Stimulated activated CD8-positive, alpha-beta memory T cell treated with anti-CD3 and anti-CD28 coated beads, Interleukin-4, amount 100 ng/mL, for 4 hours (primary cell): ENCODE data around the gene SH3PXD2A.

Experiments
- DNase-seq, 2 donors: peaks; one replicate each; pipeline ENCODE4 v3.0.0-alpha.2; 2020; ENCODE audit warnings: low read depth in 2 of 2, low spot score in 1 of 2

Gene SH3PXD2A

DNA sequence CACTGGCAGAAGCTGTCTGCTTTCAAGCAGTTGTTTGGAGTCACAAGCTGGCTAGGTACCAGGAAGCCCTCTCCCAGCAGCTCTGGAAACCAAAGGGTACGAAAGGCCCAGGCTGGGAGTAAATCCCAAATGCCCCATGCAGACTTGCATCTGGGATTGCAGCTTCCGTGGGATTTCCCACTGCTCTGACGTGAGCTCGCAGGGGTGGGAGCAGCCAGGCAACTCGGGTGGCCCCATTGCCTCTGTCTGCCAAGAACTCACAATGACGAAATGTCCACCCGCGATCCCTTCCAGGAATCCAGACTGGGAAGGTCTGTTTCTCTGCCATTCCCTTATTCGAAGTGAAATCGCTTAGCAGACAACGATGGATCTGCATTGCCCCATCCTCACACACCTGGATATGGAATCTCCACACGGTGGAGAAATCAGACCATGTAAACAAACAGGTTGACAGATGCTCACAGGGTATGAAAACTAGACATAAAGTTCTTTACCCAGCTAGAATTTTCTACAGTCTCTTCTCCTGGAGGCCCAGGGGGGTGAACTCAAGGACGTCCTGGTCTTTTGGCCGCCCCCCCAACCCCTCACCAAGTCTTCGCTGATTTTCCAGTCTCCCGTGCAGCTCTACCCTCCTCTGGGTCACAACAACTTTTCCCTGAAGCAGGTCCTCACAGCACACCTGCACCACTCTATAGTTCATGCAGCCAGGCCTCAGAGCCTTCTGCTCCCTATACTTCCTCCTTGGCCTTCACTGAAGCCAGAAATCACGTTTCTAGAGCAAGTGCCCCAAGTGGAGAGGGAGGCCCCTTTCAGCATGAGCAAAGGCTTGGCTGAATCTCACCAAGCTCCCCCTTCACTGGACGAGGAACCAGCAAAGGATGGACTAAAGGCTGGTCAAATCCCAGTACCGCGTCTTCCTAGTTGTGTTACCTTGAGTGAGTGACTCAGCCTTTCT, 20.0 kb downstream of the SH3PXD2A start:
- DNase-seq: no peak

DNA sequence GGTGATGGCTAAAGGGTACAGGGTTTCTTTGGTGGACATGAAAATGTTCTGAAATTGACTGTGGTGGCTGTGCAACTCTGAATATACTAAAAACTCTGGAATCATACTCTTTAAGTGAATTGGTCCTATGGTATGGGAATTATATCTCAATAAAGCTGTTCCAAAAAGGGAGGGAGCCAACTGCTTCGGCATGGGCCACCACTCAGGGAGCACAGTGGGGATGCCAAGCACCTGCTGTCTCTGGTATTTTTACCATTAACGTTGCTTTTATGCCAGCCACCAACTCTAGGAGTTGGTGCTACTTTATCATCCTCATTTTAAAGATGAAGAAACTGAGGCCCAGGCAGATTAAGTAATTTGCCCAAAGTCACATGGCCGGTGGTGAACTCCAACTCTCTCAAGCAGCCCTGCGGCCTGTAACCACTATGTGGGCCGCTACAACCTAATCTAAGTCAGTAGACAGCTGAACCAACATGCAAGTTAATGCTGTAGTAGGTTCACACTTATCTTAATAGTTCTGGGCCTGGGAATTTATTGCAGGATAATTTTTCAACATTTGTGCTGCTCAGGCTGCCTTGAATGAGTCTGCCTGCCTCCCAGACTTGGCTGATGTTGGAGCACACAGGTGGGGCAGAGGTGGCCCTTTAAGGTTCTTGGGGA, 20.8 kb downstream of the SH3PXD2A start:
- no peak for DNase-seq

DNA sequence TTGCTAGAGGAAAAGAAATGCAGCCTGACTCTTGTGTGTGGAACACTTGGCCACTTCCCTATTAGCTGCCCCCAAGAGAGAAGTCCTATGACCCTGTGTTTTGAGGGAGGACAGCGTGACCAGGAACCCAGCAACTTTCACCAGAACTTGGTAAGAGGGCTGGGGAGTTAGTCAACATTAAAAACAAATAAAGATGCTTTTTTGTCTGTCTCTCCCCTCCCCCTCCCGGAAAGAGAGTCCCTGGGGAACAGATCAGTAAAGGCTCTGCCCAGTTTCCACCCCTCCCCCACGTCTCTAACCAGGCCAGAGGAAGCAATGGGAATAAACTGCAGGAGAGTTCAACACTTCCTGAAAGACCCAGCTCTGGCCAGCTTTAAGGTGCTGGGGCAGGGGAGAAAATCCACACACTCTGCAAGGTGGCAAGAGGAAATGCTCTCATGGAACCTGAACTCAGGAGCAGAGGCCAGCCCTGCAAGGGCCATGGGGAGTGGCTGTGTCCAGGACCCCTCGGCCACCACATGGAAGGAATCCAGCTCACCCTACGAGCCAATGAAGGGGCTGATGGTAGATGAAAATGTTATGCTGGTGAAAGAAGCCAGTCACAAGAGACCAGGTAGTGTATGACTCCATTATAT, 21.5 kb downstream of the SH3PXD2A start:
- DNase-seq: no peak

DNA sequence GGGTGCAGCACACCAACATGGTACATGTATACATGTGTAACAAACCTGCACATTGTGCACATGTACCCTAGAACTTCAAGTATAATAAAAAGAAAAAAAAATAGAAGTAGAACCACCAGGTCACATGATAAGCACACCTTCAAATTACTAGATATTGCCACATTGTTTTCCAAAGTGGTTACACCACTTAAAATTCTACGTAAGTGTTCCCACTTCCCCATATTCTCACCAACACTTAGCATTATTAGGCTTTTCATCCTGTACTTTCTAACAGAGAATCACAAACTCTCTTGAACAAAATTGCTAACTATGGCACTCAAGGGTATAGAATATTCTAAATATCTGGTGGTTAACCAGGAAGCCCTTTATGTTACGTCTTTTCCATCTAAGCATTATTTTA, 22.6 kb downstream of the SH3PXD2A start:
- no peak for DNase-seq

DNA sequence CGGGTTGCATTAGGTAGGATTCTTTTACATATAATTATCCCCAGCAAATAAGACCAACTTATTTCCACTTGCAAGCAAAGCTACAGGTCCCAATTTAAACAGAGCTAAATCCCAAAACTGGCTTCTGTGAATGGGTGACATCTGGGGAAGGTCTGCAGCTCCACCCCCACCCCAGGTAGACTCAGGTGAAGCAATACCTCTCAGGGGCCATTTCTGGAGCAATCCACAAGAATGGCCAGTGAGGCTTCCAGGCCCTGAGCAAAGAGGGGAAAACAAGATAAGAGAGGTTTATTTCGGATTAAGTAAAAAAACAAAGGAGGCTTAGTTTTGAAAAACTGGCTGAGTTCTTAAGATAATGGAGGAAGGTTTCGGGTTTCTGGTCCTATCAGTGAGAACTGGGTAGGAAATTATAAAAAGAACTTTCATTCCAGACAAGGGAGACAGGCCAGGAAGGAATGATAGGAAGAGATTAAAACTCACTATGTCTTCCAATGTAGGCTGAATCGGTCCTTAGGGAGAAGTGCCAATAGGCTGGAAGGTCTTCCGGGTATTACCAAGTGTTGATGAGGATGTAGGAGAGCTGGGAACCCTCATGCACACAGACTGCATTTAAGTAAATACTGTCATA, 25.4 kb downstream of the SH3PXD2A start:
- no peak for DNase-seq

- no peak for DNase-seq
Measured at GRCh38 chr10:103829278-103829677, 26.1 kb downstream of the SH3PXD2A start.

DNA sequence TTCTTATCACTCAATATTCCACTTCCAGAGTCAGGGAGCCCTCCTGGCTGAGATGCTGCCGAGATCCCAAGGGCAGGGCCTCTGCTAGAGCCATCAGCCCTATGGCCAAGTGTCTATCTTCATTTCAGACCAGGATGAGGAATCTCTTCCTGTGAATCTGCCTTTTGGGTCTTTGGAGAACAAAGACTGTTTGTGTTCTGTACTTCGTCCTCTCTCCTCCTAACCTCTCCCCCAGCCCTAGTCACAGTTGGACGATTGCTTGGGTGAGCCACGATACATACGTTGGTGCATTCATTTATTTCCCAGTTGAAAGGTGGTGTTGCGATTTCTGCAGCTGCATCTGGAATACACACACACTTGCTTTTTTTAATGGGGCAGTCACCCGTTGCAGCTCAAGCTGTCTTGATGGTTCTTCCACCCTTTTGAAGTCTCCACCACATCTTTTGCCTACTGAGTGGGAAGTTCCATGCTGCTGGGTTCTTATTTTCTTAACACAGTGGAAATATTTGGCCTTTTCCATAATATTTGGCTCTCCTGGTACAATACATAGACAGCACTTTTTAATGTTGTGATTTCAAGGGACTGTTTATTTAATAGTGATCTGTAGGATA, 26.7 kb downstream of the SH3PXD2A start:
- no peak for DNase-seq

DNA sequence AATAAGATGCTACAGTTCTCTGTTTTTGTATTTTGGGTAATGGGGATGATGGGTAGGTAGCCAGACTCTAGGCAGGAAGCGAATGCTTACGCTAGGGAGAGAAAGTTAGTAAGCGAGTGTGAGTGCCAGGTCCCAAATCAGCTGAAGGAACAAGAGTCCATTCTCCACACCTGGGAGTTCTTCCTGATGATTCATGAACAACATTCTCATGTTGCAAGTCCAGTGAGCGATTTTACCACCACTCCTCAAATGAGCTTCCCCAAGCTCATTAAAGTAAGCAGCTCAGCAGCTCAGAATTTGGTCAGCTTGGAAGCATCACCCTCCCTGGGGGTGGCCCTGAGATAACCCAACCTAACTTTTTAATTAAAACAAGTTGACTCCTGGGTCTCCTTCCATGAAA, 27.3 kb downstream of the SH3PXD2A start:
- no peak for DNase-seq

GRCh38 chr10:103826885-103827284, 28.5 kb downstream of the SH3PXD2A start:
- DNase-seq: no peak

DNA sequence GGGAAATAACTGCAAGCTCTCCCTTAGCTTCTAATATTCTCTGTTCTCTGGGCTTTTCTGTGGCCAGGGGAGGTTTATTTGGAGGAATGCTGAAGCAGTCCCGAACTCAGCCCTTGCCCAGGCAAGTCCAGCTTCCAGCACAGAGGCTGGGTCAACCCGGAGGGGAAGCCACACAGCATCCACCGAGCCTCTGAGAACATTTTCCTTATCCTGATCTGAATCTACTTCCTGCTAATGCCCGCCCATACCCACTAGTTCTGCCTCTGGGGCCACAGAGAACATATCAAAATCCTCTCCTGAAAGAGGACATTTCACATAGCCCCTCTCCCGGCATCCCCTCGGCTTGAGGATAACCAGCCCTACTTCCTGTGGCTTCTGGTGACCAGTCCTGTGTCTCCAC, 31.1 kb downstream of the SH3PXD2A start:
- DNase-seq: no peak

DNA sequence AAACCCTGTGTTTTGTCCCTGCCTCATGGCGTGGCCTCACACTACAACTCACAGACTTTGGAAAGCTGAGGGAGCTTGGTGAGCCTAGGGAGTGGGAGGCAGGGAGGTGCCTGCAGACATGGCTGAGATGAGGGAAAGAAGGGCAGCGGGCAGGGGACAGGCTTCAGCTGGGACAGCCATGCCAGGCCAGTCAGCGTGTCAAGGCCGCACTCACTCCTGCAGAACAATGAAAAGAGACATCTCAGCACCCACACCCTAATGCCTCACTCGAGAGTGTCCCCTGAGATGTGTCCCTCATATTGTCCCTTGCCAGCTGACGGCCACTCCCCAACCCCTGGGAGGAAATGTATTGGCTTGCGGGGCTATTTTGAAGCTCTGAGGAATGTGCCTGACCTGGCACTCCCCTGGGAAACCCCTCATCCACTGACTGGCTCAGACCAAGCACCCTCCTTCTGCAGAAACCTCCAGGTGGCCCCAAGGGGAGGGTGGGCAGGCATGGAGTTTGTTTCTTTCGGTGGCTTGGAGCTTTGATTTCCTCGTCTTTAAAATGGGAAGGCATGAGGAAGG, 31.6 kb downstream of the SH3PXD2A start:
- no peak for DNase-seq

DNA sequence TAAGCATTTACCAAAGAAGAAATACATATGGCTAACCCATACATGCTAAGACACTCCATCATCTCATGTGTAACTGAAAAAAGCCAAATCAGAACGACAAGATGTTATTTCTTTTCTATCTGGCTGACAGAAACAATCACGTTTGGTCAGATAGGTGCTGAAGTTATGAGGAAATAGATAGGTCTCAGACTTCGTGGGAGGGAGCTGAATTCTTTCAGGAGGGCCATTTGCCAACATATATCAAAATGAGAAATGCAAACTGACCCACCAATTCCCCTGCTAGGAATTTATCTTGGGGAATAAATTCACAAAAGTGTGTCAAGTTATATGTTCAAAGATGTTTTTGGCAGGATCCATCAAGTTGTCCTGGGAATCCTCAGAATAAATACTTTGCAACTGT, 32.6 kb downstream of the SH3PXD2A start:
- DNase-seq: no peak

DNA sequence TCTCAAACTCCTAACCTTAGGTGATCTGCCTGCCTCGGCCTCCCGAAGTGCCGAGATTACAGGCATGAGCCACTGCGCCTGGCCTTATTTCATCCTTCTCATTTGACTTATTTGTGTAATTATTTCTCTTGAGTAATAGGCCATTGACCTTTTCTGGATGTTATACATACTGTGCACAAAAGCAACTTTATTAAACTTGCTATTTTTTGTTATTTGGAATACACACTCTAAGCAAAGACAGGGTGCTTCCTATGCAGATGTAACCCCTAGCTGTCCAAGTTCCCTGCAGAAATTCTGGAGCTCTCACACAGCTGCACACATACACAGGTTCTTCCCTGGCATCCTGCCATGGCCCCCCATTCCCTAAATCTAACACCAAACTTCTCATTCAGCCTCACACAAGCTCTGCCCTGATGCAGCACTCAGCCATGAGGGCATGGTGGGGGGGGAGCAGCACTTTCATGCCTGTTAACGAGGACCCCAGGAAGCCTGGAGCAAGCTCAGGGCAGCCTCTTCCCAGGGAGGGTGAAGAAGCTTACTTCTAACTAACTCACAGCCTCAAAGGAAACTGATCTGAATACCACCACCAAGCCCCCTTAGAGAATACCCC, 33.2 kb downstream of the SH3PXD2A start:
- DNase-seq: no peak

DNA sequence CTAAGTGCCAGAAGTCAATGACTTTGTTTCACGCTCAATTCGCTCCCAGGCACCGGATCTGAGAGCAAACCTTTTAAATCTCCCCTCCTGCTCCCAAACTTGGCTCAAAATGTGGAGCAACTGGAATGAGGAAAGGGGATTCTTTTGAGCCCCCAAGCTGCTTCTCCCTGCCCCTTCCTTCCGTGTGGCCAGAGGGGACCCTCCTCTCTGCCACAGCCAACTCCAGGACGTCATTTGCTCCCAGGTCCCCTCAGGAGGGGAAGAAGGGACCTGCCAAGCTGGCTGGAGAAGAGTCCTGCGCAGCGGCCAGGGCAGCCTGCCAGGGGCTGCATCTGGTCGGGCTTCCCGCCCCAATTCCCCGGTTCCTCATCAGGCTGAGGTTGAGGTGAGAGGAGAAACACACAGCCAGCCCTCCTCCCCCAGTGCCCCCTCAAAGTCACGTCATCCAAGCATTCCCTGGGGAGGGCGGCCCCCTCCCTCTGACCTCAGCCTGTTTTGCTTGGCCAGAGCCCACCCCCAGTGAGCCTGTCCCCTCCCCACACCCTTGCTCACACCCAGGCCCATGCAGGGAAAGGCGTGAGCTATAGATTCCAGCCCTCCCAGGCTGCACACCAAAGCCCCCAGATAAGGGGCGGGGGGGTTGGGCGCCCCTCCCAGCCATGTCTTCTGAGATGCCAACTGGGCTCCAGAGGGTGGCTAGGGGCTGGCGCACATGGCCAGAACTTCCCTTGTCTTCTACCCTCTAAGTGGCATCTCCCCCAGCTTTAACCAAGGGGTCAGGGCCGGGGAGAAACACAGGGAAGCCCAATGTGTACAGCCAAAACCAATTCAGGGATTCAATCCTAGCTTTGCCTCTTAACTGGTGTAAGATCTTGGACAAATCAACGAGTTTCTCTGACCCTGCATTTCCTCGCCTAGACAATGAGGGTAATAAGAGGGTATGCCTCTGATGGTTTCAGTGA, 35.0 kb downstream of the SH3PXD2A start:
- no peak for DNase-seq

- no peak for DNase-seq
Measured at GRCh38 chr10:103819493-103819892, 35.9 kb downstream of the SH3PXD2A start.

DNA sequence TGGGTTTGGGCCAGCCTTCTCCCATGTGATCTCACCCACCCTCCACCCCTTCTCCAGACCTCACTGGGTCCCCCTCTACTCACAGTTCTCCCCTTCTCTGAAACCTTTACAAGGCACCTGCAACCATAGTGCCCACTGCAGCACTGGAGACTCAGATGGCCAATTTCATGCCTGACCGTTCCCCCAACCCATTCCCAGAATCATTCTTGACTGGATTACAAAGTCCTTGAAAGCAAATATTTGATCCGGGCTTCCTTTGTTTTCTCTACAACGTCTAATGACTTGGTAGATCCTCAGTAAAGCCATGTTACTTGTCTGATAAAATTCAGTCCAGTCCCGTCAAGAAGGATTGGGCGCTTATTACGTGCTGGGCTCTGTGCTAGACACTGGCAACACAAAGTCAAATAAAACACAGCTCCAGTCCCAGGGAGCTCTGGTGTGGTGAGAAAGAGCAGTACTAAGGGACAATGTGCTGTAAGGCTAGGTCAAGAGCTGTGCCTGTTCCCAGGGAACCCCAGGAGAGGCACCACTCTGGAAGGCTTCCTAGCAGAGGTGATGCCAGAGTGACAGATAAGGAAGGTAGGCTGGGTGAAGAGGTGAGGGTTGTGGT, 36.5 kb downstream of the SH3PXD2A start:
- no peak for DNase-seq

GRCh38 chr10:103818105-103818504, 37.3 kb downstream of the SH3PXD2A start:
- no peak for DNase-seq

DNA sequence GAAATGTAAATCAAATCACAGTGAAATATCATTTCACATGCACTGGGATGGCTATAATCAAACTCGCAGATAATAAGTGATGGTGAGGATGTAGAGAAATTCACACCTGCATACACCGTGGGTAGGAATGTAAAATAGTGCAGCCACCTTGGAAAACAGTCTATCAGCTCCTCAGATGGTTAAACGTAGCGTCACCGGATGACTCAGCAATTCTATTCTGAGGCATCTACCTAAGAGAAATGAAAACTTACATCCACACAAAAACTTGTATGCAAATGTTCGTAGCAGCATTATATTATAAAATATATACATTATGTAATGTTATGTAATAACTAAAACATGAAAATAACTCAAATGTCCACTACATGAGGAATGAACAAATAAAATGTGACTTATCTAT, 38.9 kb downstream of the SH3PXD2A start:
- no peak for DNase-seq
